ENCODE measurements around the gene MEOX1. TPM values are rescaled to one million over a fixed set of nuclear protein-coding genes. Genes with fewer than 3 reads are reported as not detected.

Gene MEOX1
- total and polyA plus RNA-seq, 2 of the 13 experiments (the other 11 are each of a cell fraction or from before 2014, with no cell fraction given) = not detected

- FAIRE-seq (no peak), DNase-seq (ENCODE audit: low spot score) (peak; percentile 65), ATAC-seq (peak; percentile 64)
- in situ Hi-C loops (cut with HindIII; ENCODE audit: extremely low pct_ligation_motif_present, low pct_unique_long_range_greater_than_20kb) = no loop called here
- intact Hi-C loops (cut with micrococcal nuclease; ENCODE audit: unreplicated experiment) = no loop called here
- Histone ChIP-seq H3K4me2 (ENCODE audit: low read depth, low read length) (no peak overlapping the region), H3K79me2 (ENCODE audit: insufficient read depth, low read length) (no peaks in the 10 kb centered on the region), H3K36me3 (replicated peaks in 1 of 2; ENCODE audit: control insufficient read depth in 1 of 2, insufficient read depth in 2 of 2, low read length in 2 of 2) (no peaks in the 10 kb centered on the region), H3K9me3 (ENCODE audit: low read length) (no peaks in the 10 kb centered on the region), H3K27ac (ENCODE audit: extremely low read length, insufficient read depth, low read length) (no peak overlapping the region), H3K4me3 (replicated peaks in 1 of 3; ENCODE audit: insufficient read depth in 1 of 3, low read depth in 2 of 3, low read length in 3 of 3) (no peak overlapping the region), H4K20me1 (ENCODE audit: insufficient read depth, low read length) (no peaks in the 10 kb centered on the region), H3K27me3 (ENCODE audit: control insufficient read depth in 1 of 2, insufficient read depth in 2 of 2, low read length in 2 of 2) (peaks cover 3 to 40% of the 10 kb centered on the region in 2 experiments; a peak in 4 of 5 replicates), H3K9ac (ENCODE audit: insufficient read depth, low read depth, low read length) (no peak overlapping the region), H2AFZ (ENCODE audit: low read length) (no peak overlapping the region), H3K4me1 (ENCODE audit: insufficient read depth, low read length) (peaks cover 16% of the 10 kb centered on the region)
- ChIA-PET POLR2A (no interaction called here), CTCF (ENCODE audit: low intra/inter-chr PET ratio, low total read pairs) (no interaction called here)
- TF ChIP-seq NFYB (CRISPR knock-in tag; IDR thresholded peaks at IDR 0.05) (peak; percentile 76), ZFYVE20 (CRISPR knock-in tag; IDR thresholded peaks at IDR 0.05; ENCODE audit: borderline replicate concordance, low read depth) (0 out of 2 replicates have a peak, but pooled peaks have one; percentile 48), PITX1 (CRISPR knock-in tag; IDR thresholded peaks at IDR 0.05) (no peak), NFYC (CRISPR knock-in tag; IDR thresholded peaks at IDR 0.05) (peak; percentile 87), RAD51 (IDR thresholded peaks at IDR 0.05; ENCODE audit: borderline replicate concordance) (peak; percentile 72), NFRKB (IDR thresholded peaks at IDR 0.05) (no peak), ZMYM4 (CRISPR knock-in tag; IDR thresholded peaks at IDR 0.05) (peak; percentile 38; the same call in 1 of the 2 replicates), IKZF4 (CRISPR knock-in tag; IDR thresholded peaks at IDR 0.05; ENCODE audit: borderline replicate concordance, low read depth, not compliant biosample characterization) (no peak), USF2 (IDR thresholded peaks at IDR 0.05; ENCODE audit: low read depth, low read length) (peak; percentile 90), USF2 (CRISPR knock-in tag; IDR thresholded peaks at IDR 0.05; ENCODE audit: borderline replicate concordance) (peak; percentile 90; the same call in 1 of the 2 replicates)
- WGBS (ENCODE audit: low lambda C conversion rate) = 48% methylated on average over 4 of the region's 4 CpGs
- BruUV-seq (replicated peaks) = no TSS peak
Observed at GRCh38 chr17:43702637-43703036, 40.9 kb upstream of the MEOX1 start.
